Adrenal gland (tissue), 12 donors: Measurements from ENCODE around the gene GFER. TPM values are rescaled to one million over a fixed set of nuclear protein-coding genes. Genes with fewer than 3 reads are reported as not detected.

ENCODE experiments used
- DNase-seq, 7 donors: peaks; one replicate each; pipeline ENCODE4 v3.0.0-alpha.2; 2019 to 2020
- H3K27ac ChIP-seq, 5 donors: fragments of 200-600 bp; sonication (generic) in 4 of 5; 1 replicate in 3 of 5; 2 replicates in 2 of 5; pipeline versions ENCODE4 v1.5.1 to v1.8.0; 2016 to 2020; ENCODE audit warnings: mild to moderate bottlenecking in 1 of 5
- H3K27me3 ChIP-seq: fragments of 200-600 bp; 2 replicates; pipeline ENCODE4 v1.8.0; 2021
- H3K36me3 ChIP-seq, 2 donors: fragments of 200-600 bp; replicated peaks in 1 of 2; 1 replicate in 1 of 2; 2 replicates in 1 of 2; pipeline versions ENCODE4 v1.5.1 to v1.8.0; 2018 to 2022
- H3K4me1 ChIP-seq, 2 donors: fragments of 200-600 bp; replicated peaks in 1 of 2; 1 replicate in 1 of 2; 2 replicates in 1 of 2; pipeline versions ENCODE4 v1.5.1 to v1.8.0; 2018 to 2021
- H3K4me3 ChIP-seq, 4 donors: fragments of 200-600 bp; sonication (generic) in 3 of 4; one replicate each; pipeline ENCODE4 v1.5.1; 2016 to 2018
- H3K9me3 ChIP-seq, 3 donors: fragments of 200-600 bp; sonication (generic) in 1 of 3; replicated peaks in 1 of 3; 1 replicate in 2 of 3; 2 replicates in 1 of 3; pipeline versions ENCODE4 v1.5.1 to v1.8.0; 2016 to 2021
- CTCF ChIP-seq, 6 experiments: fragments of 450-650 bp in 4 of 6; fragments of 200-600 bp in 2 of 6; sonication (generic) in 1 of 6; IDR thresholded peaks; 1 replicate in 5 of 6; 2 replicates in 1 of 6; pipeline versions ENCODE4 v1.5.1 to v1.8.0; 2016 to 2021; ENCODE audit warnings: antibody characterized with exemption in 6 of 6, mild to moderate bottlenecking in 2 of 6, moderate library complexity in 1 of 6
- POLR2A ChIP-seq, 2 donors: fragments of 450-650 bp; IDR thresholded peaks; one replicate each; pipeline ENCODE4 v1.6.1; 2017; ENCODE audit warnings: antibody characterized with exemption in 2 of 2, mild to moderate bottlenecking in 2 of 2, moderate library complexity in 1 of 2
- WGBS, 4 donors: extraction: QIAGEN DNeasy Blood & Tissue Kit in 2 of 4; methylation state at CpG; one replicate each; pipeline versions ENCODE4 v1.1.5 to v1.1.7; 2013 to 2017; 5-methylcytosine and 5-hydroxymethylcytosine counted together
- intact Hi-C, 2 donors: fragments of 100-400 bp; cut with DNase I; formaldehyde crosslinking; loops; one replicate each; pipeline versions ENCODE4 v1.14.1 to v1.15.0; 2022 to 2023
- polyA plus RNA-seq, 3 donors: library from polyadenylated mRNA; stranded (reverse); fragments of 200-250 nt in 2 of 3; fragments of 350-450 nt in 1 of 3; fragmentation: Illumina TruSeq in 1 of 3; extraction: RNeasy Lipid Tissue Mini Kit (QIAGEN cat#74804) in 1 of 3; gene quantifications; one replicate each; pipeline ENCODE4 v1.2.3, GENCODE V29; 2013 to 2014
- total RNA-seq, 9 donors: library from RNA; depleted of rRNA in 4 of 9; stranded (reverse); fragments of >200 nt in 4 of 9; fragments of 120-200 nt in 1 of 9; fragmentation: NEBNext Ultra II Directional in 1 of 9; extraction: Animal tissue kit (Norgen Biotek cat#: 25700) in 1 of 9; gene quantifications; one replicate each; pipeline versions ENCODE4 v1.1.0 to v1.2.4, GENCODE V29; 2013 to 2023
- donor health status: healthy with polysubstance abuse.
- donor health status: Bipolar disorder and iron deficiency.
- donor health status: DM: yes; HTN: yes; CAD: no.
- donor health status: DM: no; HTN: no; CAD: no.
- donor health status: DM: no; HTN: no; CAD: no.
- donor health status: DM: yes; HTN: yes; CAD: no.

GFER gene
- total and polyA plus RNA-seq, 12 donors = 16.4 to 60.8 (median 27.8) TPM

- DNase-seq = peak in 2 of 7 donors; percentile 47 to 56
- Histone ChIP-seq H3K27ac (peak overlapping the region in 1 of 5 donors; percentile 9), H3K36me3 (peaks cover 0 to 23% of the 10 kb centered on the region in 2 donors), H3K27me3 (no peaks in the 10 kb centered on the region), H3K4me1 (peaks cover 6 to 19% of the 10 kb centered on the region in 2 donors), H3K9me3 (no peaks in the 10 kb centered on the region), H3K4me3 (peak overlapping the region in 1 of 4 donors; percentile 63)
- intact Hi-C loops = no loop called here
- WGBS, 4 donors = 10 to 36% (median 28%) methylated on average over 6 to 14 of the region's 14 CpGs
- no peak for TF ChIP-seq CTCF (IDR thresholded peaks at IDR 0.05)
- TF ChIP-seq POLR2A (IDR thresholded peaks at IDR 0.05) = no peak
Observed at GRCh38 chr16:1958715-1959268, 25.2 kb upstream of the GFER start.

- 0 to 1% (median 1%) methylated on average over 7 to 79 of the region's 79 CpGs for WGBS, 4 donors
- intact Hi-C loops = no loop called here
Observed at GRCh38 chr16:1959269-1960039, 24.5 kb upstream of the GFER start, which contains the start of gene NDUFB10. Gene NDUFB10 (plus strand): TSS chr16:1959538. CDS start chr16:1959625, 87 bp downstream.

GRCh38 chr16:1960665-1961630 lies 23.0 kb upstream of the GFER start:
- WGBS, 4 donors = 55 to 60% (median 58%) methylated on average over 17 to 20 of the region's 20 CpGs
- Histone ChIP-seq H3K4me1 (peaks cover 10 to 28% of the 10 kb centered on the region in 2 donors), H3K36me3 (peaks cover 0 to 23% of the 10 kb centered on the region in 2 donors), H3K4me3 (peak overlapping the region in 1 of 4 donors; percentile 63), H3K27me3 (no peaks in the 10 kb centered on the region), H3K9me3 (no peaks in the 10 kb centered on the region), H3K27ac (no peak overlapping the region)
- no peak for TF ChIP-seq CTCF (IDR thresholded peaks at IDR 0.05)
- TF ChIP-seq POLR2A (IDR thresholded peaks at IDR 0.05) = no peak
- intact Hi-C loops = no loop called here
- peak in 1 of 7 donors; percentile 8 for DNase-seq

More at GRCh38 chr16:1959269-1960039, 24.5 kb upstream of the GFER start, which contains the start of gene NDUFB10:
- Histone ChIP-seq H3K36me3 (peaks cover 0 to 23% of the 10 kb centered on the region in 2 donors), H3K27me3 (no peaks in the 10 kb centered on the region), H3K27ac (peak within 1 kb of the TSS in 4 of 5 donors; percentile 52 to 85 (median 80)), H3K9me3 (no peaks in the 10 kb centered on the region), H3K4me3 (peak within 1 kb of the TSS in 3 of 4 donors; percentile 56 to 67 (median 63)), H3K4me1 (peaks cover 10 to 21% of the 10 kb centered on the region in 2 donors)
- DNase-seq = peak; percentile 91 to 95 (median 94)
- TF ChIP-seq CTCF (IDR thresholded peaks at IDR 0.05) (peak; percentile 19 to 60 (median 50)), POLR2A (IDR thresholded peaks at IDR 0.05) (peak; percentile 86 to 96)
